MM.1S (cell line): ENCODE results near the gene MRM3.

Source experiments
- DNase-seq: peaks from one replicate; pipeline ENCODE4 v3.0.0-alpha.2; 2015
- H2AFZ ChIP-seq: fragments of 300-600 bp; sonication (generic); 2 replicates; pipeline ENCODE4 v1.6.0; 2016; ENCODE audit warnings: antibody characterized with exemption, low read length
- H3F3A ChIP-seq: fragments of 300-600 bp; sonication (generic); 2 replicates; pipeline ENCODE4 v1.6.1; 2016; ENCODE audit warnings: mild to moderate bottlenecking, antibody characterized with exemption, low read length, moderate library complexity, mixed read lengths; ENCODE audit not compliant: insufficient read depth
- H3K27ac ChIP-seq: fragments of 300-600 bp; sonication (generic); 2 replicates; pipeline ENCODE4 v1.5.1; 2016; ENCODE audit warnings: mild to moderate bottlenecking, low read length
- H3K27me3 ChIP-seq: fragments of 300-600 bp; sonication (generic); replicated peaks from 2 replicates; pipeline ENCODE4 v1.6.0; 2016; ENCODE audit warnings: low read length; ENCODE audit not compliant: insufficient read depth
- H3K36me3 ChIP-seq: fragments of 300-600 bp; sonication (generic); replicated peaks from 2 replicates; pipeline ENCODE4 v1.6.1; 2016; ENCODE audit warnings: mild to moderate bottlenecking, low read length, mixed read lengths; ENCODE audit not compliant: insufficient read depth
- H3K4me1 ChIP-seq: fragments of 300-600 bp; sonication (generic); 2 replicates; pipeline ENCODE4 v1.6.1; 2016; ENCODE audit warnings: low read length, mixed read lengths
- H3K4me2 ChIP-seq: fragments of 300-600 bp; sonication (generic); 2 replicates; pipeline ENCODE4 v1.6.0; 2016; ENCODE audit warnings: low read depth, low read length
- H3K4me3 ChIP-seq: fragments of 300-600 bp; sonication (generic); 2 replicates; pipeline ENCODE4 v1.5.1; 2016; ENCODE audit warnings: low read length, mixed read lengths
- H3K79me2 ChIP-seq: fragments of 300-600 bp; sonication (generic); 2 replicates; pipeline ENCODE4 v1.6.1; 2016; ENCODE audit warnings: mixed run types, low read length, mixed read lengths
- H3K9ac ChIP-seq: fragments of 300-600 bp; sonication (generic); 2 replicates; pipeline ENCODE4 v1.6.1; 2016; ENCODE audit warnings: low read length, mixed read lengths
- H3K9me2 ChIP-seq: fragments of 300-600 bp; sonication (generic); replicated peaks from 2 replicates; pipeline ENCODE4 v1.6.1; 2016; ENCODE audit warnings: mild to moderate bottlenecking, low read length, mixed read lengths; ENCODE audit not compliant: insufficient read depth
- H3K9me3 ChIP-seq: fragments of 300-600 bp; sonication (generic); replicated peaks from 2 replicates; pipeline ENCODE4 v1.6.1; 2016; ENCODE audit warnings: mild to moderate bottlenecking, low read length, mixed read lengths; ENCODE audit not compliant: insufficient read depth
- H4K20me1 ChIP-seq: fragments of 300-600 bp; sonication (generic); 2 replicates; pipeline ENCODE4 v1.6.1; 2016; ENCODE audit warnings: mild to moderate bottlenecking, low read length, moderate library complexity, mixed read lengths; ENCODE audit not compliant: insufficient read depth
- CTCF ChIP-seq: fragments of 300-600 bp; sonication (generic); IDR thresholded peaks from 2 replicates; pipeline ENCODE4 v1.5.1; 2016; ENCODE audit warnings: antibody characterized with exemption, low read length, mixed read lengths
- EZH2 ChIP-seq: fragments of 300-600 bp; sonication (generic); optimal IDR thresholded peaks from 2 replicates; pipeline ENCODE3; 2017; ENCODE audit warnings: low read depth, mild to moderate bottlenecking, antibody characterized with exemption, low read length, mixed read lengths
- EZH2phosphoT487 ChIP-seq: fragments of 300-600 bp; sonication (generic); IDR thresholded peaks from 2 replicates; pipeline ENCODE4 v1.6.1; 2018; ENCODE audit warnings: antibody characterized with exemption, low read length

MRM3 gene

GRCh38 chr17:773467-774312, 8.5 kb upstream of the MRM3 start:
- Histone ChIP-seq H3K27me3 (no peaks in the 10 kb centered on the region), H4K20me1 (no peaks in the 10 kb centered on the region), H3K4me3 (no peak overlapping the region), H2AFZ (no peak overlapping the region), H3K79me2 (no peaks in the 10 kb centered on the region), H3K9me3 (no peaks in the 10 kb centered on the region), H3K27ac (no peak overlapping the region), H3K36me3 (peaks cover 7% of the 10 kb centered on the region), H3F3A (no peaks in the 10 kb centered on the region), H3K9ac (no peak overlapping the region), H3K4me1 (no peaks in the 10 kb centered on the region), H3K9me2 (no peaks in the 10 kb centered on the region), H3K4me2 (no peak overlapping the region)
- no peak for DNase-seq
- TF ChIP-seq EZH2 (no peak), EZH2phosphoT487 (no peak), CTCF (no peak)

GRCh38 chr17:774313-774584, 7.9 kb upstream of the MRM3 start:
- Histone ChIP-seq H3F3A (no peaks in the 10 kb centered on the region), H4K20me1 (no peaks in the 10 kb centered on the region), H3K4me2 (no peak overlapping the region), H3K4me1 (no peaks in the 10 kb centered on the region), H3K9me2 (no peaks in the 10 kb centered on the region), H3K9ac (no peak overlapping the region), H3K27me3 (no peaks in the 10 kb centered on the region), H3K36me3 (peaks cover 7% of the 10 kb centered on the region), H3K9me3 (no peaks in the 10 kb centered on the region), H3K27ac (no peak overlapping the region), H3K79me2 (no peaks in the 10 kb centered on the region), H2AFZ (no peak overlapping the region), H3K4me3 (no peak overlapping the region)
- no peak for DNase-seq
- TF ChIP-seq EZH2phosphoT487 (no peak), CTCF (no peak), EZH2 (no peak)

GRCh38 chr17:778096-778495, 4.1 kb upstream of the MRM3 start:
- Histone ChIP-seq H3K27ac (no peak overlapping the region), H3K9me3 (no peaks in the 10 kb centered on the region), H3K27me3 (no peaks in the 10 kb centered on the region), H4K20me1 (no peaks in the 10 kb centered on the region), H3K9ac (no peak overlapping the region), H3K4me3 (no peak overlapping the region), H3K4me2 (no peak overlapping the region), H3F3A (no peaks in the 10 kb centered on the region), H3K4me1 (peaks cover 7% of the 10 kb centered on the region), H3K36me3 (no peaks in the 10 kb centered on the region; the same call in 1 of the 2 replicates), H3K9me2 (no peaks in the 10 kb centered on the region), H3K79me2 (peaks cover 28% of the 10 kb centered on the region), H2AFZ (no peak overlapping the region)
- no peak for TF ChIP-seq CTCF
- TF ChIP-seq EZH2phosphoT487, result no peak
- TF ChIP-seq EZH2, result no peak
- no peak for DNase-seq
